ENCODE data around the gene DNAJC16. TPM values are rescaled to one million over a fixed set of nuclear protein-coding genes. Genes with fewer than 3 reads are reported as not detected.
A peak's percentile ranks its signal among the peaks of the same experiment; 100 is the strongest.
"Not testable (repeated sequence)": the region's sequence is repeated elsewhere in the genome, so short reads cannot be mapped to it uniquely, and the experiment has no call there.

The DNAJC16 gene
- total RNA-seq, result 16.3 TPM

GRCh38 chr1:15526490-15527339 is at the start of gene DNAJC16:
Gene DNAJC16, plus strand, starts transcription at chr1:15526848. Its CDS starts 2,258 bp downstream, at chr1:15529106.
- FAIRE-seq (peak; percentile 80), DNase-seq (ENCODE audit: low spot score in 2 of 2) (peak; percentile 83 to 85)

GRCh38 chr1:15476927-15477326 is 49.7 kb upstream of the DNAJC16 start:
- DNase-seq (ENCODE audit: low spot score in 2 of 2) (no peak), FAIRE-seq (no peak)

- DNase-seq (ENCODE audit: low spot score in 2 of 2) (no peak), FAIRE-seq (no peak)
Observed at GRCh38 chr1:15477646-15478212, 48.9 kb upstream of the DNAJC16 start.

- FAIRE-seq (no peak), DNase-seq (ENCODE audit: low spot score in 2 of 2) (no peak)
Observed at GRCh38 chr1:15479654-15480347, 46.8 kb upstream of the DNAJC16 start.

- not testable (repeated sequence) for FAIRE-seq; DNase-seq (ENCODE audit: low spot score in 2 of 2)
Observed at GRCh38 chr1:15482455-15482854, 44.2 kb upstream of the DNAJC16 start.

GRCh38 chr1:15482983-15483543 is 43.6 kb upstream of the DNAJC16 start:
- DNase-seq (ENCODE audit: low spot score in 2 of 2); FAIRE-seq: not testable (repeated sequence)

GRCh38 chr1:15483971-15484370 is 42.7 kb upstream of the DNAJC16 start:
- no peak for FAIRE-seq
- no peak for DNase-seq (ENCODE audit: low spot score in 2 of 2)

- not testable (repeated sequence) for FAIRE-seq
Observed at GRCh38 chr1:15484443-15484842, 42.2 kb upstream of the DNAJC16 start.

GRCh38 chr1:15485636-15486035 is 41.0 kb upstream of the DNAJC16 start:
- DNase-seq (ENCODE audit: low spot score in 2 of 2), result no peak
- FAIRE-seq, result no peak

More at GRCh38 chr1:15484443-15484842, 42.2 kb upstream of the DNAJC16 start:
- not testable (repeated sequence) for DNase-seq (ENCODE audit: low spot score in 2 of 2)

GRCh38 chr1:15486844-15487610 is 39.6 kb upstream of the DNAJC16 start:
- DNase-seq (ENCODE audit: low spot score in 2 of 2); FAIRE-seq: not testable (repeated sequence)

GRCh38 chr1:15488371-15488770 is 38.3 kb upstream of the DNAJC16 start:
- no peak for DNase-seq (ENCODE audit: low spot score in 2 of 2)
- no peak for FAIRE-seq

- no peak for DNase-seq (ENCODE audit: low spot score in 2 of 2)
- no peak for FAIRE-seq
Observed at GRCh38 chr1:15489052-15489736, 37.5 kb upstream of the DNAJC16 start.

- not testable (repeated sequence) for FAIRE-seq; DNase-seq (ENCODE audit: low spot score in 2 of 2)
Observed at GRCh38 chr1:15491010-15491409, 35.6 kb upstream of the DNAJC16 start.

GRCh38 chr1:15492596-15492995 is 34.1 kb upstream of the DNAJC16 start:
- DNase-seq (ENCODE audit: low spot score in 2 of 2), result no peak
- FAIRE-seq, result no peak

GRCh38 chr1:15493869-15494390 is 32.7 kb upstream of the DNAJC16 start:
- DNase-seq (ENCODE audit: low spot score in 2 of 2) (no peak), FAIRE-seq (no peak)

GRCh38 chr1:15500184-15501178 is 26.2 kb upstream of the DNAJC16 start:
- FAIRE-seq (no peak), DNase-seq (ENCODE audit: low spot score in 2 of 2) (no peak)

GRCh38 chr1:15501208-15502032 is 25.2 kb upstream of the DNAJC16 start:
- FAIRE-seq, result no peak

More at GRCh38 chr1:15501208-15502032, 25.2 kb upstream of the DNAJC16 start:
- DNase-seq (ENCODE audit: low spot score in 2 of 2), result peak in 1 of 2 donors; percentile 49

Data from frontal cortex (tissue), 4 donors.